ENCODE results near the gene DIRAS3. TPM values are rescaled to one million over a fixed set of nuclear protein-coding genes. Genes with fewer than 3 reads are reported as not detected.

The DIRAS3 gene
- total and polyA plus RNA-seq, 12 donors, result 7.6 to 34.7 (median 18.9) TPM

DNA sequence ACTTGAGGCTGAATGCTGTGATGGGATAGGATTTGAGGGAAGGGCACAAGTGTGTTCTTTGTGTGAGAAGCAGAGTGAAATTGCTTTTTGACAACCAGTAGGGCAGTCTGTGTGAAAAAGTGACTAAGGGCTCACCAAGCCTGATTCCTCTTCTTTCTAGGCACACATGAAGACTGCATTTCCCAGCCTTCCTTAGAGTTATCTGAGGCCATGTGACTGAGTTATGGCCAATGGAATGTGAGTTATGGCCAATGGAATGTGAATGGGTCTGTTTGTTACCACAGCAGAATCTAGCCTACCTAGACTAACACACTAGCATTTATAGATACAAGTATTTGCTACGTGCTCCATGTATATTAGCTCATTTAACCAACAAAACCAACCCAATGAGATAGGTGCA lies 35.3 kb upstream of the DIRAS3 start:
- WGBS, 4 donors, result 87 to 97% (median 91%) methylated on average over 1 of the region's 1 CpG
- intact Hi-C loops (cut with DNase I), result no loop called here
- no peak for DNase-seq

DNA sequence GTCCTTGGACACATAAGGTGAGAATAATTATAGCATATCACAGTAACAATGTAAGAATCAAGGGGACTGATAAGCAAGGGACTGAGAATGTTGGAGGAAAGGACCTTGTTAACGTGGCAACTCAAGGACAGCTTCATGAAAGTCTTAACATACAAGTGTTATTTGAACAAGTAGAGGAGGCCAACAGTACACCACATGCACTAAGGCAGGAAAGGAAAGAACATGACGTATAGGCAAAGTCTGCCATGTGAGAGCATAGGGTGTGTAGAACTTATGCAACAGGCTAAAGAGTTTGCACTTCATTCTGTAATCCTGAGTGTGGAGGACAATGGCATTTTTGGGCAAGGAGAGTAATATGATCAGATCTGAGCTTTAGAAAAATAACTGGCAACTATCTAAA lies 33.3 kb upstream of the DIRAS3 start:
- Histone ChIP-seq H3K9me3 (replicated peaks in 1 of 3) (no peaks in the 10 kb centered on the region), H3K36me3 (replicated peaks in 1 of 2) (no peaks in the 10 kb centered on the region), H3K4me3 (no peak overlapping the region), H3K4me1 (replicated peaks in 1 of 2) (no peaks in the 10 kb centered on the region), H3K27ac (no peak overlapping the region), H3K27me3 (no peaks in the 10 kb centered on the region)
- WGBS, 4 donors, result 44 to 65% (median 54%) methylated on average over 2 of the region's 2 CpGs
- intact Hi-C loops (cut with DNase I), result no loop called here
- no peak for DNase-seq
- TF ChIP-seq POLR2A (IDR thresholded peaks at IDR 0.05), result no peak
- TF ChIP-seq, protein P1, sequence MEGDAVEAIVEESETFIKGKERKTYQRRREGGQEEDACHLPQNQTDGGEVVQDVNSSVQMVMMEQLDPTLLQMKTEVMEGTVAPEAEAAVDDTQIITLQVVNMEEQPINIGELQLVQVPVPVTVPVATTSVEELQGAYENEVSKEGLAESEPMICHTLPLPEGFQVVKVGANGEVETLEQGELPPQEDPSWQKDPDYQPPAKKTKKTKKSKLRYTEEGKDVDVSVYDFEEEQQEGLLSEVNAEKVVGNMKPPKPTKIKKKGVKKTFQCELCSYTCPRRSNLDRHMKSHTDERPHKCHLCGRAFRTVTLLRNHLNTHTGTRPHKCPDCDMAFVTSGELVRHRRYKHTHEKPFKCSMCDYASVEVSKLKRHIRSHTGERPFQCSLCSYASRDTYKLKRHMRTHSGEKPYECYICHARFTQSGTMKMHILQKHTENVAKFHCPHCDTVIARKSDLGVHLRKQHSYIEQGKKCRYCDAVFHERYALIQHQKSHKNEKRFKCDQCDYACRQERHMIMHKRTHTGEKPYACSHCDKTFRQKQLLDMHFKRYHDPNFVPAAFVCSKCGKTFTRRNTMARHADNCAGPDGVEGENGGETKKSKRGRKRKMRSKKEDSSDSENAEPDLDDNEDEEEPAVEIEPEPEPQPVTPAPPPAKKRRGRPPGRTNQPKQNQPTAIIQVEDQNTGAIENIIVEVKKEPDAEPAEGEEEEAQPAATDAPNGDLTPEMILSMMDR (IDR thresholded peaks at IDR 0.05), result no peak

More for the DNA sequence above, 35.3 kb upstream of the DIRAS3 start:
- no peaks in the 10 kb centered on the region for H3K36me3 ChIP-seq (replicated peaks in 1 of 2)
- no peak overlapping the region for H3K27ac ChIP-seq
- H3K4me1 ChIP-seq (replicated peaks in 1 of 2), result no peaks in the 10 kb centered on the region
- no peaks in the 10 kb centered on the region for H3K9me3 ChIP-seq (replicated peaks in 1 of 3)
- no peak for TF ChIP-seq POLR2A (IDR thresholded peaks at IDR 0.05)
- TF ChIP-seq, protein P1 (IDR thresholded peaks at IDR 0.05), result no peak
- no peak overlapping the region for H3K4me3 ChIP-seq
- H3K27me3 ChIP-seq, result no peaks in the 10 kb centered on the region

DNA sequence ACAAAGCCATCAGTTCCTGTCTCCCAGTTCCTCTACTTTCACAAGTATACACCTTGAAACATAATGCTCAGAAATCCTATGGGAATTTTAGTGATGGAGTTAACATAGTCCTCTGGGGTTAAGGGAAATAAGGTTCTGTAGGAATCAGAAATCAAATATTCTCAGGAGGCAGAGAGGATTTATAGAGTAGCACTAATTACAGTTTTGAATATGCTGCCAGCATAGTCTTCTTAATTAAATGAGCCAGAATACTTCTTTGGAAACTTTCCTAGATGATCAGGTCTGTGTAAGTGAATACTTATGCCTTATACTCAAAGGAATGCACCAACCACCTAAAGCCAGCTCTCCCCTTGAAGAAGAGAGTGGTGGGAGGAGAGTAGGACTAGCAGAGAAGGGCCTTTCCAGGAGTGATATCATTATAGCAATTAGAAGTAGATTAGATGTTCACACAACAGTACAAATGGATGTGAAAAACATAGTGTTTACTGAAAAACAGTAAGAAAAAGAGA lies 31.4 kb upstream of the DIRAS3 start:
- no peaks in the 10 kb centered on the region for H3K36me3 ChIP-seq (replicated peaks in 1 of 2)
- H3K4me3 ChIP-seq, result no peak overlapping the region
- no peaks in the 10 kb centered on the region for H3K4me1 ChIP-seq (replicated peaks in 1 of 2)
- no peak for DNase-seq
- TF ChIP-seq, protein P1 (IDR thresholded peaks at IDR 0.05), result no peak
- no peak overlapping the region for H3K27ac ChIP-seq
- no peaks in the 10 kb centered on the region for H3K27me3 ChIP-seq
- intact Hi-C loops (cut with DNase I), result no loop called here
- no peaks in the 10 kb centered on the region for H3K9me3 ChIP-seq (replicated peaks in 1 of 3)

DNA sequence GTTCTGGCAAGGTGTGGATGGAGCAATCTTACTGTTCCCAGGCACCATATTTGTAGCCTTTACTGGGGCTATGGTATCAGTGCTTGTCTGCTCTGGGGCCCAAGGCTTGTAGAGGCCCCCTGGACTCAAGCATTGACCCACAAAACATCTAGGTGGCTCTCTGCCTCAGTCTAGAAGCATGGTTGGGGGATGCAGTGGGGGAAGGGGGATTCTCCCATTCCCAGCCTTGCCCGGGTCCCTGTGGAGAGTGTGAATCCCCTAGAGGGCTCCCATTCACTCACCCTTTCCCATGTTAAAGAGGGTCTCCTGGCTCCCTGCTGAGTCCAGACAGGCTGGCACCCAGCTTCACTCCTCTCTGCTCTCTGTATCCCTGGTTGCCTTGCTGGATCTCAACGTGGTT lies 28.2 kb upstream of the DIRAS3 start:
- Histone ChIP-seq H3K9me3 (replicated peaks in 1 of 3) (no peaks in the 10 kb centered on the region), H3K4me1 (replicated peaks in 1 of 2) (peaks cover 0 to 4% of the 10 kb centered on the region in 2 donors), H3K4me3 (no peak overlapping the region), H3K27me3 (no peaks in the 10 kb centered on the region), H3K27ac (no peak overlapping the region), H3K36me3 (replicated peaks in 1 of 2) (no peaks in the 10 kb centered on the region)
- intact Hi-C loops (cut with DNase I), result no loop called here
- WGBS, 4 donors, result 42 to 90% (median 84%) methylated on average over 1 to 2 of the region's 2 CpGs
- TF ChIP-seq POLR2A (IDR thresholded peaks at IDR 0.05), result no peak
- TF ChIP-seq, protein P1 (IDR thresholded peaks at IDR 0.05), result no peak
- no peak for DNase-seq

Data from adrenal gland (tissue), 12 donors.